Uterus (tissue), 4 donors: ENCODE measurements around the gene RBM27. TPM values are rescaled to one million over a fixed set of nuclear protein-coding genes. Genes with fewer than 3 reads are reported as not detected.
A peak's percentile ranks its signal among the peaks of the same experiment; 100 is the strongest.
"Not testable (repeated sequence)": the region's sequence is repeated elsewhere in the genome, so short reads cannot be mapped to it uniquely, and the experiment has no call there.

ENCODE experiments used
- DNase-seq, 2 donors: peaks; one replicate each; pipeline ENCODE4 v3.0.0-alpha.2; 2019 to 2020
- H3K27ac ChIP-seq, 2 donors: fragments of 200-600 bp; sonication (generic); 1 replicate in 1 of 2; 2 replicates in 1 of 2; pipeline ENCODE4 v1.5.1; 2016 to 2018
- H3K27me3 ChIP-seq, 2 donors: fragments of 200-600 bp; sonication (generic); one replicate each; pipeline ENCODE4 v1.5.1; 2018 to 2019; ENCODE audit warnings: control low read depth in 1 of 2
- H3K36me3 ChIP-seq, 2 donors: fragments of 200-600 bp; sonication (generic); one replicate each; pipeline ENCODE4 v1.5.1; 2019; ENCODE audit warnings: control low read depth in 1 of 2
- H3K4me1 ChIP-seq, 2 donors: fragments of 200-600 bp; sonication (generic); one replicate each; pipeline ENCODE4 v1.5.1; 2018 to 2019; ENCODE audit warnings: control low read depth in 1 of 2
- H3K4me3 ChIP-seq, 2 donors: fragments of 200-600 bp; sonication (generic); 1 replicate in 1 of 2; 2 replicates in 1 of 2; pipeline ENCODE4 v1.5.1; 2018 to 2019; ENCODE audit warnings: mild to moderate bottlenecking in 1 of 2
- H3K9me3 ChIP-seq, 2 donors: fragments of 200-600 bp; sonication (generic); one replicate each; pipeline ENCODE4 v1.5.1; 2019; ENCODE audit warnings: control low read depth in 1 of 2
- POLR2A ChIP-seq, 2 donors: fragments of 450-650 bp; IDR thresholded peaks; one replicate each; pipeline ENCODE4 v1.6.1; 2016; ENCODE audit warnings: antibody characterized with exemption in 2 of 2, mild to moderate bottlenecking in 1 of 2, moderate library complexity in 1 of 2
- intact Hi-C: fragments of 100-400 bp; cut with DNase I; formaldehyde crosslinking; loops from one replicate; pipeline ENCODE4 v1.15.1; 2023; ENCODE audit warnings: low total_unique reads
- total RNA-seq, 4 donors: library from RNA; depleted of rRNA in 3 of 4; stranded (reverse); fragments of >200 nt in 3 of 4; gene quantifications; one replicate each; pipeline versions ENCODE4 v1.1.0 to v1.2.4, GENCODE V29; 2014 to 2023
- TF ChIP-seq, protein P1 (sequence below), 4 experiments: fragments of 200-600 bp in 2 of 4; fragments of 450-650 bp in 2 of 4; sonication (generic) in 2 of 4; IDR thresholded peaks; one replicate each; pipeline ENCODE4 v1.5.1; 2016 to 2019; ENCODE audit warnings: antibody characterized with exemption in 4 of 4, mild to moderate bottlenecking in 2 of 4, moderate library complexity in 1 of 4
- donor health status: DM: yes; HTN: yes; CAD: no.

The RBM27 gene
- total RNA-seq, 4 donors from 2014 or later, result 18.8 to 53.9 (median 29.6) TPM

DNA sequence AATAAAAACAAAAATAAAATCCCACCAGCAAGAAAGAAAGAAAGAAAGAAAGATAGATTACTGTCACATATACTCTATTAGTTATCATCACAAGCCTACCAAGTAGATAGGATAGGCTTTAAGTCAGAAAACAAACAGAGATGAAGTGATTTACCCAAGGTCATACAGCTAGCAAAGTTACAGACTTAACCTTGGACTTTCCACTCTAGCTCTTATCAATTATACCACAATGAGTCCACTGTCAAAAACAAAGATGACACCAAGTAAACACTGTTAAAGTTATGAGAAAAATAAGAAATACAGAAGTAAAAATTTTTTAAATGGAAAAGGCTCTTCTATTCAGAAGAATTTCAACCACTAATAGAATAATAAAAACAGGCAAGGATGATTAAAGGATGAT is 34.3 kb upstream of the RBM27 start:
- Histone ChIP-seq H3K27me3 (no peaks in the 10 kb centered on the region), H3K4me3 (no peak overlapping the region), H3K36me3 (peaks cover 0 to 2% of the 10 kb centered on the region in 2 donors), H3K4me1 (no peaks in the 10 kb centered on the region), H3K27ac (no peak overlapping the region), H3K9me3 (no peaks in the 10 kb centered on the region)
- no peak for DNase-seq
- intact Hi-C loops, result no loop called here
- TF ChIP-seq, protein P1, sequence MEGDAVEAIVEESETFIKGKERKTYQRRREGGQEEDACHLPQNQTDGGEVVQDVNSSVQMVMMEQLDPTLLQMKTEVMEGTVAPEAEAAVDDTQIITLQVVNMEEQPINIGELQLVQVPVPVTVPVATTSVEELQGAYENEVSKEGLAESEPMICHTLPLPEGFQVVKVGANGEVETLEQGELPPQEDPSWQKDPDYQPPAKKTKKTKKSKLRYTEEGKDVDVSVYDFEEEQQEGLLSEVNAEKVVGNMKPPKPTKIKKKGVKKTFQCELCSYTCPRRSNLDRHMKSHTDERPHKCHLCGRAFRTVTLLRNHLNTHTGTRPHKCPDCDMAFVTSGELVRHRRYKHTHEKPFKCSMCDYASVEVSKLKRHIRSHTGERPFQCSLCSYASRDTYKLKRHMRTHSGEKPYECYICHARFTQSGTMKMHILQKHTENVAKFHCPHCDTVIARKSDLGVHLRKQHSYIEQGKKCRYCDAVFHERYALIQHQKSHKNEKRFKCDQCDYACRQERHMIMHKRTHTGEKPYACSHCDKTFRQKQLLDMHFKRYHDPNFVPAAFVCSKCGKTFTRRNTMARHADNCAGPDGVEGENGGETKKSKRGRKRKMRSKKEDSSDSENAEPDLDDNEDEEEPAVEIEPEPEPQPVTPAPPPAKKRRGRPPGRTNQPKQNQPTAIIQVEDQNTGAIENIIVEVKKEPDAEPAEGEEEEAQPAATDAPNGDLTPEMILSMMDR (IDR thresholded peaks at IDR 0.05), result no peak
- TF ChIP-seq POLR2A (IDR thresholded peaks at IDR 0.05), result no peak

DNA sequence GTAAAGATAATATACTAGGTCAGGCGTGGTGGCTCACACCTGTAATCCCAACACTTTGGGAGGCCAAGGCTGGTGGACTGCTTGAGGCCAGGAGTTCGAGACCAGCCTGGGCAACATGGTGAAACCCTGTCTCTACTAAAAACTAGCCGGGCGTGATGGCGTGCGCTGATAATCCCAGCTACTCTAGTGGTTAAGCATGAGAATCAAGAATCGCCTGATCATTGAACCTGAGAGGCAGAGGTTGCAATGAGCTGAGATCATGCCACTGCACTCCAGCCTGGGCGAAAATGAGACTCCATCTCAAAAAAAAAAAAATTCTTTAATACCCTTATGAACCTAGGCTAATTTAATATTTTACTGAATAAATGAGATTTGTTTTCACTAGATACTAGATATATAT is 30.4 kb upstream of the RBM27 start:
- H3K4me1 ChIP-seq, intact Hi-C loops, H3K27me3 ChIP-seq, H3K4me3 ChIP-seq, H3K27ac ChIP-seq, H3K9me3 ChIP-seq, H3K36me3 ChIP-seq, DNase-seq: not testable (repeated sequence)

- TF ChIP-seq, protein P1 (IDR thresholded peaks at IDR 0.05), result no peak
- TF ChIP-seq POLR2A (IDR thresholded peaks at IDR 0.05), result no peak
- H3K4me1 ChIP-seq, result no peaks in the 10 kb centered on the region
- intact Hi-C loops, result no loop called here
- H3K27ac ChIP-seq, result no peak overlapping the region
- no peaks in the 10 kb centered on the region for H3K9me3 ChIP-seq
- no peak for DNase-seq
- no peaks in the 10 kb centered on the region for H3K27me3 ChIP-seq
- H3K36me3 ChIP-seq, result no peaks in the 10 kb centered on the region
- H3K4me3 ChIP-seq, result no peak overlapping the region
Observed at GRCh38 chr5:146173597-146173996, 29.8 kb upstream of the RBM27 start.

- H3K27me3 ChIP-seq, result no peaks in the 10 kb centered on the region
- no peak for TF ChIP-seq POLR2A (IDR thresholded peaks at IDR 0.05)
- TF ChIP-seq, protein P1 (IDR thresholded peaks at IDR 0.05), result no peak
- no peaks in the 10 kb centered on the region for H3K4me1 ChIP-seq
- DNase-seq, result no peak
- no peak overlapping the region for H3K4me3 ChIP-seq
- H3K27ac ChIP-seq, result no peak overlapping the region
- intact Hi-C loops, result no loop called here
- no peaks in the 10 kb centered on the region for H3K36me3 ChIP-seq
- H3K9me3 ChIP-seq, result no peaks in the 10 kb centered on the region
Observed at GRCh38 chr5:146176805-146177204, 26.6 kb upstream of the RBM27 start.

DNA sequence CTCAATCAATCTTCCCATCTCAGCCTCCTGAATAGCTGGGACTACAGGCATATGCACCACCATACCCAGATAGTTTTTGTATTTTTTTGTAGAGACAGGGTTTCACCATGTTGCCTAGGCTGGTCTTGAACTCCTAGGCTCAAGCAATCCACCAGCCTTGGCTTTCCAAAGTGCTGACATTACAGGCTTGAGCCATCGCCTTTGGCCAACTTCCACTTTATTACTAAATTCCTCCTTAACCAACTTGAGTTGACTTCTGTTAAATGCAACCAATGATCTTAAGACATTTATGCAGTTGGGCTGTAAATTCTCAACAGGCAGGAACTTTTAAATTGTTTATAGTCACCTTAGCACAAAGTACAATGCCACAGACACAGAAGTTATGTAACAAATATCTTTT is 23.7 kb upstream of the RBM27 start:
- DNase-seq, result no peak
- H3K36me3 ChIP-seq, result no peaks in the 10 kb centered on the region
- no peaks in the 10 kb centered on the region for H3K27me3 ChIP-seq
- H3K4me1 ChIP-seq, result no peaks in the 10 kb centered on the region
- intact Hi-C loops, result no loop called here
- TF ChIP-seq, protein P1 (IDR thresholded peaks at IDR 0.05), result no peak
- TF ChIP-seq POLR2A (IDR thresholded peaks at IDR 0.05), result no peak
- H3K27ac ChIP-seq, result no peak overlapping the region
- no peak overlapping the region for H3K4me3 ChIP-seq
- no peaks in the 10 kb centered on the region for H3K9me3 ChIP-seq

DNA sequence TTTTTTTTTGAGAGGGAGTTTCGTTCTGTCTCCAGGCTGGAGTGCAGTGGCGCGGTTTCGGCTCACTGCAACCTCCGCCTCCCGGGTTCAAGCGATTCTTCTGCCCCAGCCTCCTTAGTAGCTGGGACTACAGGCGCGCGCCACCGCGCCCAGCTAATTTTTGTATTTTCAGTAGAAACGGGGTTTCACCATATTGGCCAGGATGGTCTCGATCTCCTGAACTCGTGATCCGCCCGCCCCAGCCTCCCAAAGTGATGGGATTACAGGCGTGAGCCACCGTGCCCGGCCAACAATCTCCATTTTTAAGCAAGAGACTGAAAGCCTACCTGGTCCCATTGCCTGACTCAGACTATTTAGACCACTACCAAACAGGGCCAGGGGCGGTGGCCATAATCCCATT is 20.0 kb upstream of the RBM27 start:
- H3K36me3 ChIP-seq, H3K4me1 ChIP-seq, H3K27me3 ChIP-seq, H3K27ac ChIP-seq, DNase-seq, intact Hi-C loops, H3K9me3 ChIP-seq: not testable (repeated sequence)
- peak overlapping the region in 1 of 2 donors; percentile 76 for H3K4me3 ChIP-seq
